BLaER1 treated with 17β-estradiol and CSF1 and Interleukin-3, amounts not matched to agents 10 nM and 100 nM (cell line): Measurements from ENCODE around the gene ZNRF3.
"Not testable (repeated sequence)": the region's sequence is repeated elsewhere in the genome, so short reads cannot be mapped to it uniquely, and the experiment has no call there.

Experiments
- H3K27ac ChIP-seq, 11 experiments: shearing (Covaris generic); formaldehyde crosslinking; 2 replicates each; pipeline ENCODE4 v1.8.1; 2022
- H3K27me3 ChIP-seq, 11 experiments: shearing (Covaris generic); formaldehyde crosslinking; 2 replicates each; pipeline ENCODE4 v1.8.1; 2022
- H3K36me3 ChIP-seq, 11 experiments: shearing (Covaris generic); formaldehyde crosslinking; 2 replicates each; pipeline ENCODE4 v1.8.1; 2022
- H3K4me1 ChIP-seq, 10 experiments: shearing (Covaris generic); formaldehyde crosslinking; 2 replicates each; pipeline ENCODE4 v1.8.1; 2022
- H3K4me2 ChIP-seq, 11 experiments: shearing (Covaris generic); formaldehyde crosslinking; 2 replicates each; pipeline ENCODE4 v1.8.1; 2022
- H3K4me3 ChIP-seq, 10 experiments: shearing (Covaris generic); formaldehyde crosslinking; 2 replicates each; pipeline ENCODE4 v1.8.1; 2022
- H3K9ac ChIP-seq, 11 experiments: shearing (Covaris generic); formaldehyde crosslinking; 2 replicates each; pipeline ENCODE4 v1.8.1; 2022
- H3K9me3 ChIP-seq, 11 experiments: shearing (Covaris generic); formaldehyde crosslinking; replicated peaks in 1 of 11; 2 replicates each; pipeline ENCODE4 v1.8.1; 2022
- H4K20me1 ChIP-seq, 11 experiments: shearing (Covaris generic); formaldehyde crosslinking; 2 replicates each; pipeline ENCODE4 v1.8.1; 2022
- Cebpa-rat ChIP-seq, 11 experiments: shearing (Covaris generic); IDR thresholded peaks; 2 replicates each; pipeline ENCODE4 v1.8.1; 2022

Gene ZNRF3

DNA sequence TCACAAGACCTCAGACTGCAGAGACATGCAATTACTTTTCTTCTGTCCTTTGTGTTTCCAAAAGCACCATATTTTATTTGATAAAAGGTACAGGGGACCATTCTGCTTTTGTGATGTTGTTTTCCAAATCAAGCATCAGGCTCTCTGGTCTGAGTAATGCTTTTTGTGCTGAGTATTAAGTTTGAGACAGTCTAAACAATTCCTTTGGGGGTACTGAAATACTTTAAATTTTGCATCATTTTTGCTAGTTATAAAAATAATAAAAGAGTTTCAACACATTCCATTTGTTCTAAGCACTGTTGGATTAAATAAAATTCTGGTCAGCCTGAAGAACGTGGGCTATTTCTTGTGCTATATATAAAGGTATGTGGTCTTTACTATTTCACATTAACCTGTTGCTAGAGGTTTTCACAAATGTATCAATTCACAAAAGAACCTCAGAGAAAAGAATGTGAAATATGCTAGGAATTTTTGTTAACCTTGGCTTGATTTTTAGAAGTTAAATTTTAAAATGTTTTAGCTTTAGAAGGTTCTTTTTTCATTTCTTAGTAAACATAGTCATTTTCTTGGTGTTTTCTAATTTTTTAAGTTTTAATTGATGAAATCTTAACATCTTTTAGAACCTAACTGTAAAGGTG lies 116.7 kb downstream of the ZNRF3 start:
- H4K20me1 ChIP-seq: peaks cover 0 to 30% (median 5%) of the 10 kb centered on the region in 11 experiments; a peak in 10 of 22 replicates
- no peaks in the 10 kb centered on the region for H3K9me3 ChIP-seq
- H3K4me2 ChIP-seq: no peak overlapping the region
- no peak overlapping the region for H3K27ac ChIP-seq
- peaks cover 0 to 25% (median 4%) of the 10 kb centered on the region in 11 experiments; a peak in 8 of 22 replicates for H3K36me3 ChIP-seq
- H3K4me3 ChIP-seq: no peak overlapping the region
- TF ChIP-seq Cebpa-rat (IDR thresholded peaks at IDR 0.05): no peak
- no peak overlapping the region for H3K9ac ChIP-seq
- H3K4me1 ChIP-seq: no peaks in the 10 kb centered on the region
- H3K27me3 ChIP-seq: peaks cover 10 to 17% (median 16%) of the 10 kb centered on the region in 11 experiments; a peak in 21 of 22 replicates

DNA sequence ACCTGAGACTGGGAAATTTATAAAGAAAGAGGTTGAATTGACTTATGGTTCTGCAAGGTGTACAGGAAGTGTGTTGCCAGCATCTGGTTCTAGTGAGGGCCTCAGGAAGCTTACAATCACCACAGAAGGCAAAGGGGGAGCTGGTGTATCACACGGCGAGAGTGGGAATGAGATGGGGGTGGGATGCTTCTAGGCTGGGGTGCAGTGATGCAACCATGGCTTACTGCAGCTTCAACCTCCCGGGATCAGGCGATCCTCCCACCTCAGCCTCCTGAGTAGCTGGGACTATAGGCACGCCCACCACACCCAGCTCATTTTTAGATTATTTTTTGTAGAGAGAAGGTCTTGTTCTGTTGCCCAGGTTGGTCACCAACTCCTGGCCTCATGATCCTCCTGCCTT lies 117.3 kb downstream of the ZNRF3 start:
- no peak overlapping the region for H3K27ac ChIP-seq
- no peak overlapping the region for H3K4me3 ChIP-seq
- no peaks in the 10 kb centered on the region for H3K4me1 ChIP-seq
- H3K36me3 ChIP-seq: peaks cover 0 to 24% (median 4%) of the 10 kb centered on the region in 11 experiments; a peak in 8 of 22 replicates
- no peaks in the 10 kb centered on the region for H3K9me3 ChIP-seq
- H3K4me2 ChIP-seq: no peak overlapping the region
- H3K27me3 ChIP-seq: peaks cover 12 to 22% (median 21%) of the 10 kb centered on the region in 11 experiments; a peak in 21 of 22 replicates
- TF ChIP-seq Cebpa-rat (IDR thresholded peaks at IDR 0.05): no peak
- H3K9ac ChIP-seq: no peak overlapping the region
- peaks cover 0 to 36% (median 10%) of the 10 kb centered on the region in 11 experiments; a peak in 11 of 22 replicates for H4K20me1 ChIP-seq

GRCh38 chr22:29002603-29003002 lies 119.2 kb downstream of the ZNRF3 start:
- no peak for TF ChIP-seq Cebpa-rat (IDR thresholded peaks at IDR 0.05)
- Histone ChIP-seq H4K20me1 (peaks cover 0 to 55% (median 10%) of the 10 kb centered on the region in 11 experiments; a peak in 11 of 22 replicates), H3K27me3 (peaks cover 12 to 23% (median 21%) of the 10 kb centered on the region in 11 experiments; a peak in 21 of 22 replicates), H3K4me3 (no peak overlapping the region), H3K4me1 (no peaks in the 10 kb centered on the region), H3K9ac (no peak overlapping the region), H3K4me2 (no peak overlapping the region), H3K27ac (no peak overlapping the region), H3K36me3 (peaks cover 0 to 5% (median 0%) of the 10 kb centered on the region in 11 experiments; a peak in 2 of 22 replicates), H3K9me3 (no peaks in the 10 kb centered on the region)

GRCh38 chr22:29003552-29003951 lies 120.2 kb downstream of the ZNRF3 start:
- Histone ChIP-seq H3K9me3 (no peaks in the 10 kb centered on the region), H3K4me1 (no peaks in the 10 kb centered on the region; a peak in 1 of 20 replicates), H4K20me1 (peaks cover 0 to 62% (median 10%) of the 10 kb centered on the region in 11 experiments; a peak in 11 of 22 replicates), H3K4me2 (no peak overlapping the region), H3K4me3 (no peak overlapping the region), H3K36me3 (peaks cover 0 to 4% (median 0%) of the 10 kb centered on the region in 11 experiments; a peak in 2 of 22 replicates), H3K9ac (no peak overlapping the region), H3K27me3 (peaks cover 12 to 23% (median 21%) of the 10 kb centered on the region in 11 experiments; a peak in 21 of 22 replicates), H3K27ac (no peak overlapping the region)
- no peak for TF ChIP-seq Cebpa-rat (IDR thresholded peaks at IDR 0.05)

DNA sequence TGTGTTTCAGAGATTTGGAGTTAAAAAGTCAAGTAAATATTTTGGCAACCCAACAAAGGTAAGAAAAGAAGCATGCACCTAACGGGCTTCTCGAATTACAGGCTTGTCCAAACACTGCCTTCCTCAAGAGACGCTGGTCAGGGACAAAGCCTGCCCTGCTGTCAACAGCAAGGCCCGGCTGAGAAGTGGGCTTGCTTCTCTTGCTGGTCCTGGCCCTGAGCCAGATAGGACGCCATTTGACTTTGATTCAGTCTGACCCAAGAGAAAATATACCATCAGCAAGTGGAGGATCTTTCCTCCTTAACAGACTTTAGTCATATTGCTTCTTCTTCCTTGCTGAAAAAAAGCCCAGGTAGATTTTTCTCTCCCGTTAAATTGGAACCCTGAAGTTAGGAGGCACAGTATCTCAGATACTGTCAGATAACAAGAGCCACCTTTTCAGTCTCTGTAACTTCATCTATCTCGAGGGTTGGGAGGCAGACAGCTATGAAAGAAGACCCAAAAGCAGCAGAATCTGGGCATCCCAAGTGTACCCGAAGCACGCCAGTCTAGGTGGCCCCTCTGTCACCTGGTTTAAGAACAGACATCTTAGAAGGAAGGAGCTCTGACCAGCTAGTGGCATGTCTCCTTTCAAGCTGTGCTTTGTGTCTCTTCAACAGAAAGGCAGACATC lies 120.7 kb downstream of the ZNRF3 start:
- no peak for TF ChIP-seq Cebpa-rat (IDR thresholded peaks at IDR 0.05)
- Histone ChIP-seq H3K4me2 (no peak overlapping the region; a peak in 1 of 22 replicates), H3K27ac (no peak overlapping the region), H3K36me3 (peaks cover 0 to 4% (median 0%) of the 10 kb centered on the region in 11 experiments; a peak in 2 of 22 replicates), H4K20me1 (peaks cover 0 to 62% (median 10%) of the 10 kb centered on the region in 11 experiments; a peak in 11 of 22 replicates), H3K9me3 (no peaks in the 10 kb centered on the region), H3K9ac (no peak overlapping the region), H3K4me3 (no peak overlapping the region), H3K4me1 (no peaks in the 10 kb centered on the region; a peak in 1 of 20 replicates), H3K27me3 (peaks cover 12 to 23% (median 21%) of the 10 kb centered on the region in 11 experiments; a peak in 21 of 22 replicates)

DNA sequence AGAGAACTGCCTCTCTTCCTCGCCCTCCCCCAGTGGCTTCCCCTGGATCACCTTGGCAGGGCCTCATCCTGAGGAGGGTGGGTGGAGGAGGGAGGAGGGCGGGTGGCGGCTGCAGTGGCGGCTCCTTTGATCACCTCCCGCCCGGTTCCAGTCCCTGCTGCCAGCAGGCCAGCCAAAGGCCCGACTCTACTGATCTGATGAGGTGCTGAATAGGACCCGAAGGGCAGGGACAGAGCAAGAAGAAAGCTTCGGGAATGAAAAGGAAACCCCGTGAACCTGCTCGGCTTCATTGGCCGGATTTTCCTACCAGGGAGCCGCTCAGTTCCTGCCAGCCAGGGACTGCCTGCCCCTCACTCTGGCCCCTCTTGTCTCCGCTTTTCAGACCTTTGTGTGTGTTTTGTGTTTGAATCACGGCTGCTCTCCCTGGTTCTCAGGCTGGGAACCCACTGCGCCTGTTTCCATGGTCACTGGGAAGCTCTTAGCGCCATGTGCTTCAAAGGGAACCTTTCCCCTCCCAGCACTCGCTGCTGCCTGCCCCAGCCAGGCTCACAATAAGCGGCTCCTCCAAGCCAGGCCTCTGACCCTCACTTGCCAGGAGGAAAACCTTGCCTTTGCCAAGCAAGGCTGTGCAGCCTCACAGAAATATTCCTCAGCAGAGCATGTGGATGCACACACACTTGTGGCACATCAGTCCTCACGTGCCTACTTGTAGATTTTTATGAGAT lies 121.4 kb downstream of the ZNRF3 start:
- Histone ChIP-seq H3K9me3 (no peaks in the 10 kb centered on the region), H3K4me3 (no peak overlapping the region), H3K27ac (no peak overlapping the region), H3K4me1 (no peaks in the 10 kb centered on the region; a peak in 1 of 20 replicates), H3K36me3 (peaks cover 0 to 4% (median 0%) of the 10 kb centered on the region in 11 experiments; a peak in 1 of 22 replicates), H4K20me1 (peaks cover 0 to 62% (median 9%) of the 10 kb centered on the region in 11 experiments; a peak in 11 of 22 replicates), H3K4me2 (no peak overlapping the region; a peak in 1 of 22 replicates), H3K9ac (no peak overlapping the region), H3K27me3 (peaks cover 12 to 23% (median 21%) of the 10 kb centered on the region in 11 experiments; a peak in 21 of 22 replicates)
- no peak for TF ChIP-seq Cebpa-rat (IDR thresholded peaks at IDR 0.05)

GRCh38 chr22:29005754-29006153 lies 122.4 kb downstream of the ZNRF3 start:
- peaks cover 0 to 62% (median 9%) of the 10 kb centered on the region in 11 experiments; a peak in 11 of 22 replicates for H4K20me1 ChIP-seq
- H3K27me3 ChIP-seq: peaks cover 12 to 23% (median 21%) of the 10 kb centered on the region in 11 experiments; a peak in 21 of 22 replicates
- not testable (repeated sequence) for H3K4me1 ChIP-seq, H3K36me3 ChIP-seq, H3K27ac ChIP-seq, H3K4me3 ChIP-seq, H3K4me2 ChIP-seq, H3K9me3 ChIP-seq, H3K9ac ChIP-seq

GRCh38 chr22:29006346-29006745 lies 123.0 kb downstream of the ZNRF3 start:
- no peaks in the 10 kb centered on the region for H3K9me3 ChIP-seq
- H3K27me3 ChIP-seq: peaks cover 12 to 23% (median 21%) of the 10 kb centered on the region in 11 experiments; a peak in 21 of 22 replicates
- peaks cover 0 to 62% (median 9%) of the 10 kb centered on the region in 11 experiments; a peak in 11 of 22 replicates for H4K20me1 ChIP-seq
- TF ChIP-seq Cebpa-rat (IDR thresholded peaks at IDR 0.05): no peak
- no peak overlapping the region for H3K4me2 ChIP-seq
- H3K4me1 ChIP-seq: no peaks in the 10 kb centered on the region; a peak in 1 of 20 replicates
- no peak overlapping the region for H3K9ac ChIP-seq
- no peak overlapping the region for H3K27ac ChIP-seq
- H3K4me3 ChIP-seq: no peak overlapping the region
- H3K36me3 ChIP-seq: peaks cover 0 to 4% (median 0%) of the 10 kb centered on the region in 11 experiments; a peak in 4 of 22 replicates
